Heart right ventricle (tissue), 16 donors: ENCODE data around the gene ITFG1. TPM values are rescaled to one million over a fixed set of nuclear protein-coding genes. Genes with fewer than 3 reads are reported as not detected.
A peak's percentile ranks its signal among the peaks of the same experiment; 100 is the strongest.
"Not testable (repeated sequence)": the region's sequence is repeated elsewhere in the genome, so short reads cannot be mapped to it uniquely, and the experiment has no call there.

Experiments
- ATAC-seq, 8 donors: fragments of 200-7000 bp; cut with Tn5 transposase; one replicate each; pipeline ENCODE4 v1.9.1; 2020; ENCODE audit warnings: mild to moderate bottlenecking in 8 of 8, moderate library complexity in 8 of 8, moderate number of reproducible peaks in 1 of 8
- DNase-seq, 2 donors: peaks; one replicate each; pipeline ENCODE4 v3.0.0-alpha.2; 2020
- H3K27ac ChIP-seq, 10 donors: fragments of 200-600 bp; sonication (generic) in 2 of 10; one replicate each; pipeline versions ENCODE4 v1.5.0 to v1.8.0; 2020 to 2022; ENCODE audit warnings: mild to moderate bottlenecking in 3 of 10
- H3K27me3 ChIP-seq, 7 donors: fragments of 200-600 bp; one replicate each; pipeline ENCODE4 v1.8.0; 2021 to 2022; ENCODE audit warnings: mild to moderate bottlenecking in 2 of 7
- H3K36me3 ChIP-seq, 9 donors: fragments of 200-600 bp; sonication (generic) in 1 of 9; one replicate each; pipeline versions ENCODE4 v1.5.0 to v1.8.0; 2020 to 2022; ENCODE audit warnings: mild to moderate bottlenecking in 2 of 9
- H3K4me1 ChIP-seq, 9 donors: fragments of 200-600 bp; sonication (generic) in 1 of 9; one replicate each; pipeline versions ENCODE4 v1.5.0 to v1.8.0; 2020 to 2022; ENCODE audit warnings: mild to moderate bottlenecking in 4 of 9
- H3K4me3 ChIP-seq, 10 donors: fragments of 200-600 bp; sonication (generic) in 2 of 10; one replicate each; pipeline versions ENCODE4 v1.5.0 to v1.8.0; 2020 to 2022; ENCODE audit warnings: mild to moderate bottlenecking in 7 of 10, moderate library complexity in 2 of 10
- H3K9me3 ChIP-seq, 11 donors: fragments of 200-600 bp in 10 of 11; sonication (generic) in 2 of 11; one replicate each; pipeline versions ENCODE4 v1.5.0 to v1.8.0; 2013 to 2022; ENCODE audit warnings: mild to moderate bottlenecking in 2 of 11, control low read depth in 1 of 11, moderate library complexity in 1 of 11
- WGBS, 2 donors: extraction: QIAGEN DNeasy Blood & Tissue Kit; methylation state at CpG; one replicate each; pipeline ENCODE4 v1.1.7; 2013; ENCODE audit warnings: inconsistent platforms in 1 of 2; 5-methylcytosine and 5-hydroxymethylcytosine counted together
- intact Hi-C, 10 donors: fragments of 100-400 bp; cut with DNase I; formaldehyde crosslinking; loops; one replicate each; pipeline versions ENCODE4 v1.11.1 to v1.14.2; 2022
- polyA plus RNA-seq, 2 donors: library from polyadenylated mRNA; stranded (reverse); fragments of 200-250 nt; gene quantifications; one replicate each; pipeline ENCODE4 v1.2.3, GENCODE V29; 2013
- total RNA-seq, 10 donors: library from RNA; stranded (reverse); fragmentation: NEBNext Ultra II Directional in 3 of 10; extraction: Animal tissue kit (Norgen Biotek cat#: 25700) in 3 of 10; gene quantifications; one replicate each; pipeline versions ENCODE4 v1.2.1 to v1.2.4, GENCODE V29; 2021 to 2023
- TF ChIP-seq, protein P1 (sequence below), 9 donors: fragments of 200-600 bp; sonication (generic) in 2 of 9; IDR thresholded peaks; one replicate each; pipeline versions ENCODE4 v1.5.0 to v1.8.0; 2021 to 2022; ENCODE audit warnings: antibody characterized with exemption in 9 of 9, mild to moderate bottlenecking in 5 of 9, moderate library complexity in 1 of 9
- donor health status: Arrhythmogenic right ventricular cardiomyopathy.
- donor health status: ischemic (EF 13 %, LVEDD 7.1; RV severe dilation, severe dysfunction).
- donor health status: healthy with polysubstance abuse.
- donor health status: DM: no; HTN: yes; CAD: no.
- donor health status: DM: no; HTN: no; CAD: no.
- donor health status: ischemic (EF 25% LVEDD 6.9; RV normal size, moderate dysfunction).
- donor health status: ischemic (EF 25% LVEDD 5.7; RV mildly dilated, moderate dysfunction).
- donor health status: healthy.
- donor health status: DM: yes; HTN: yes; CAD: no.
- donor health status: Ischemic cardiomyopathy.
- donor health status: ischemic (EF 35%, LVEDD 5.7; RV mildly dilated, moderate dysfunction).
- donor health status: nonischemic (EF 11% LVEDD 7.7; RV severe dilation, severe dysfunction).
- donor health status: DM: yes; HTN: yes; CAD: no.
- donor health status: PGD.
- donor health status: ischemic (EF 29% LVEDD 5.4; RV normal size, mild dysfunction).
- donor health status: nonischemic (EF 23%, LVEDD 6.1; RV moderate dilation, normal function).

ITFG1 gene
- total and polyA plus RNA-seq, 12 donors = 10.1 to 94.5 (median 72.3) TPM

DNA sequence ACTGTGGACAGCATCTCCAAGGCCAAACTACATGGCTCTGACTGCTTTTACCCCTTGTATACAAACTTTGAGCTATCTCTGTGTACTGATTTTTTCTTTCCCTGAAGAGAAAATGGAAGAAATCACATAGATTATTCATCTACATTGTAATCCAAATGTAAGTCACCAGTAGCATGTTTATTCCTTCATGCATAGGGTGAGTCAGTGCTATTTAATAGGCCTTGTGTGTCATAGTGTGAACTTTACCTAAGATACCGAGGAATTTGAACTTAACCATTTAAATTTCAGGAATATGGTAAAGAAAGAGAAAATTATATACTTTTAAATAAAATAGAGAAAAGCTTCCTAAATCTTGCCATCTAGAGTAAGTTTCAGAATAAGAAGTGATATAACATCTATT is 16.8 kb upstream of the ITFG1 start:
- ATAC-seq (no peak), DNase-seq (no peak)
- WGBS, 2 donors = 93 to 96% methylated on average over 1 of the region's 1 CpG
- intact Hi-C loops = loop anchor here in 1 of 10 donors (10.0 kb wide), 1 partner anchor 157 kb away; no protein-coding TSS in a partner anchor
- TF ChIP-seq, protein P1, sequence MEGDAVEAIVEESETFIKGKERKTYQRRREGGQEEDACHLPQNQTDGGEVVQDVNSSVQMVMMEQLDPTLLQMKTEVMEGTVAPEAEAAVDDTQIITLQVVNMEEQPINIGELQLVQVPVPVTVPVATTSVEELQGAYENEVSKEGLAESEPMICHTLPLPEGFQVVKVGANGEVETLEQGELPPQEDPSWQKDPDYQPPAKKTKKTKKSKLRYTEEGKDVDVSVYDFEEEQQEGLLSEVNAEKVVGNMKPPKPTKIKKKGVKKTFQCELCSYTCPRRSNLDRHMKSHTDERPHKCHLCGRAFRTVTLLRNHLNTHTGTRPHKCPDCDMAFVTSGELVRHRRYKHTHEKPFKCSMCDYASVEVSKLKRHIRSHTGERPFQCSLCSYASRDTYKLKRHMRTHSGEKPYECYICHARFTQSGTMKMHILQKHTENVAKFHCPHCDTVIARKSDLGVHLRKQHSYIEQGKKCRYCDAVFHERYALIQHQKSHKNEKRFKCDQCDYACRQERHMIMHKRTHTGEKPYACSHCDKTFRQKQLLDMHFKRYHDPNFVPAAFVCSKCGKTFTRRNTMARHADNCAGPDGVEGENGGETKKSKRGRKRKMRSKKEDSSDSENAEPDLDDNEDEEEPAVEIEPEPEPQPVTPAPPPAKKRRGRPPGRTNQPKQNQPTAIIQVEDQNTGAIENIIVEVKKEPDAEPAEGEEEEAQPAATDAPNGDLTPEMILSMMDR (IDR thresholded peaks at IDR 0.05) = no peak
- Histone ChIP-seq H3K4me1 (peaks cover 2 to 60% (median 42%) of the 10 kb centered on the region in 9 donors), H3K27ac (no peak overlapping the region), H3K36me3 (peaks cover 0 to 3% (median 0%) of the 10 kb centered on the region in 9 donors), H3K9me3 (no peaks in the 10 kb centered on the region), H3K27me3 (no peaks in the 10 kb centered on the region), H3K4me3 (no peak overlapping the region)

DNA sequence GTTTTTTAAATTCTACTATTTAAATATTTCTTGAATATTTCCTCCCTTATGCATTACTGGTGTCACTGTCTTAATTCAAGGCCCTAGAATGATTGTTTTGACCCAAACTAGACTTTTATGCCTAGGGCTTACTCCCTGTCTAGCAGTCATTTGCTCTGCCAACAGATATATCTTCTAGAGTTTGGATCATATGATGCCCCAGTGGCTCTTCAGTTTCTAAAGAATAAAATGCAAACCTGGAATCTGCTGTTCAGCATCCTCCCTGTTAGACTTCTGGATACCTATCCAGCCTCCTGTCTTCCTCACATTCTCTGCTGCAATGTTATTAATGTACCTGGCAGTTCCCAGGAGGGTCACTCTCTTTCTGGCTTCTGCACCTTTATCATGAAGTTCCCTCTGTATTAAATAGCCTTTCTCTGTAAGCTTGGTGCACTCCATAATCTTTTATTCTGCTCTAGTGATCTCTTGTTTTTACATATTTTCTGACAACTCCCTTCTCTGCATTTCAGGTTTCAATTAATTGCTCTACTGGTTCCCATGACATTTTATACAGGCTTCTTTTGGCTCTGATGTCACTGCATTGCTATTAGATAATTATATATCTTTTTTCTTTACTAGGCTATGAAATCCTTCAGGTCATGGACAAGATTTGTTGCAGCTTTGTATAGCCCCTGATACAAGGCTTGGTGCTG is 15.9 kb upstream of the ITFG1 start:
- no peak overlapping the region for H3K4me3 ChIP-seq
- no peaks in the 10 kb centered on the region for H3K9me3 ChIP-seq
- no peaks in the 10 kb centered on the region for H3K27me3 ChIP-seq
- TF ChIP-seq, protein P1 (IDR thresholded peaks at IDR 0.05) = no peak
- H3K36me3 ChIP-seq = peaks cover 0 to 3% (median 0%) of the 10 kb centered on the region in 9 donors
- DNase-seq (no peak), ATAC-seq (no peak)
- intact Hi-C loops = loop anchor here in 1 of 10 donors (10.0 kb wide), 1 partner anchor 158 kb away; no protein-coding TSS in a partner anchor
- H3K4me1 ChIP-seq = peaks cover 2 to 56% (median 42%) of the 10 kb centered on the region in 9 donors
- H3K27ac ChIP-seq = no peak overlapping the region

- peak overlapping the region in 6 of 10 donors; percentile 2 to 67 (median 31) for H3K27ac ChIP-seq
- ATAC-seq = peak in 4 of 8 donors; percentile 37 to 61 (median 58)
- no peak overlapping the region for H3K4me3 ChIP-seq
- H3K4me1 ChIP-seq = peaks cover 2 to 56% (median 38%) of the 10 kb centered on the region in 9 donors
- no peaks in the 10 kb centered on the region for H3K27me3 ChIP-seq
- 10 to 18% methylated on average over 1 of the region's 1 CpG for WGBS, 2 donors
- intact Hi-C loops = loop anchor here in 1 of 10 donors (10.0 kb wide), 1 partner anchor 159 kb away; no protein-coding TSS in a partner anchor
- no peaks in the 10 kb centered on the region for H3K9me3 ChIP-seq
- H3K36me3 ChIP-seq = peaks cover 0 to 3% (median 0%) of the 10 kb centered on the region in 9 donors
- TF ChIP-seq, protein P1 (IDR thresholded peaks at IDR 0.05) = no peak
- DNase-seq = no peak
Measured at GRCh38 chr16:47475786-47476185, 14.9 kb upstream of the ITFG1 start.

DNA sequence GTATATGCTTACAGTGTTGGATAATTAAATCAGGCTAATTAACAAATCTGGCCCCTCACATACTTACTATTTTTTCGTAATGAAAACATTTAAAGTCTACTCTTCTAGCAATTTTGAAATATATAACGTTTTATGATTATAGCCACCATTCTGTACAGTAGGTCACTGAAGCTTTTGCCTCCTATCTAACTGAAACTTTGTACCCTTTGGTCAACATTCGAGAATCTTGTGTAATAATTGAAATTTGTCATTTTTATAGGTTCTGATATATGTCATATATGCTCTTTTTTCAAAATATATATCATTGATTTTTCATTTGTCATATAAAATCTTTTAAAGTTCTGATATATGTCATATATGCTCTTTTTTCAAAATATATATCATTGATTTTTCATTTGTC is 12.9 kb upstream of the ITFG1 start:
- no peaks in the 10 kb centered on the region for H3K27me3 ChIP-seq
- WGBS, 2 donors = 93 to 96% methylated on average over 3 of the region's 3 CpGs
- no peak overlapping the region for H3K27ac ChIP-seq
- ATAC-seq = no peak
- intact Hi-C loops = loop anchor here in 1 of 10 donors (10.0 kb wide), 1 partner anchor 161 kb away; no protein-coding TSS in a partner anchor
- peaks cover 0 to 3% (median 0%) of the 10 kb centered on the region in 9 donors for H3K36me3 ChIP-seq
- H3K9me3 ChIP-seq = no peaks in the 10 kb centered on the region
- no peak overlapping the region for H3K4me3 ChIP-seq
- peaks cover 2 to 66% (median 38%) of the 10 kb centered on the region in 9 donors for H3K4me1 ChIP-seq
- no peak for DNase-seq
- TF ChIP-seq, protein P1 (IDR thresholded peaks at IDR 0.05) = no peak

GRCh38 chr16:47473004-47473403 is 12.1 kb upstream of the ITFG1 start:
- H3K36me3 ChIP-seq, H3K27me3 ChIP-seq, H3K27ac ChIP-seq, H3K4me3 ChIP-seq, ATAC-seq, DNase-seq, H3K9me3 ChIP-seq: not testable (repeated sequence)
- WGBS, 2 donors = 89 to 95% methylated on average over 2 of the region's 2 CpGs
- intact Hi-C loops = loop anchor here in 1 of 10 donors (10.0 kb wide), 1 partner anchor 162 kb away; no protein-coding TSS in a partner anchor
- peaks cover 2 to 67% (median 43%) of the 10 kb centered on the region in 9 donors for H3K4me1 ChIP-seq
